SK-N-SH treated with all-trans-retinoic acid at 6 μM for 48 hours (cell line): ENCODE measurements around the gene TLE1.

ENCODE experiments used
- ATAC-seq: fragments of 200-7000 bp; cut with Tn5 transposase; 3 replicates; pipeline ENCODE4 v1.9.1; 2020; ENCODE audit warnings: mild to moderate bottlenecking, moderate library complexity
- ARNTL ChIP-seq: fragments of 450-650 bp; formaldehyde crosslinking; IDR thresholded peaks from 2 replicates; pipeline ENCODE4 v1.5.0; 2020; ENCODE audit warnings: low read depth, mild to moderate bottlenecking, moderate library complexity, borderline replicate concordance
- BACH2 ChIP-seq: fragments of 250-450 bp; sonication (Bioruptor Pico); IDR thresholded peaks from 2 replicates; pipeline ENCODE4 v1.9.0; 2021; ENCODE audit warnings: mild to moderate bottlenecking, borderline replicate concordance
- CSDC2 ChIP-seq: fragments of 250-450 bp; sonication (Bioruptor Pico); IDR thresholded peaks from 2 replicates; pipeline ENCODE4 v1.5.0; 2020; ENCODE audit warnings: mild to moderate bottlenecking, moderate library complexity
- CSRNP3 ChIP-seq: fragments of 250-450 bp; sonication (Bioruptor Pico); IDR thresholded peaks from 2 replicates; pipeline ENCODE4 v1.5.1; 2021; ENCODE audit warnings: mild to moderate bottlenecking, moderate library complexity
- ESRRG ChIP-seq: fragments of 250-450 bp; sonication (Bioruptor Pico); IDR thresholded peaks from 2 replicates; pipeline ENCODE4 v1.6.1; 2021; ENCODE audit warnings: mild to moderate bottlenecking
- OSR1 ChIP-seq: fragments of 250-450 bp; sonication (Bioruptor Pico); IDR thresholded peaks from 2 replicates; pipeline ENCODE4 v1.8.0; 2022; ENCODE audit warnings: moderate library complexity, mild to moderate bottlenecking, inconsistent platforms
- PPARA ChIP-seq: fragments of 250-450 bp; sonication (Bioruptor Pico); IDR thresholded peaks from 2 replicates; pipeline ENCODE4 v1.5.0; 2020; ENCODE audit warnings: mild to moderate bottlenecking, borderline replicate concordance
- RARB ChIP-seq: fragments of 250-450 bp; sonication (Bioruptor Pico); IDR thresholded peaks from 2 replicates; pipeline ENCODE4 v1.8.0; 2021; ENCODE audit warnings: mild to moderate bottlenecking, moderate library complexity
- SNAI2 ChIP-seq: fragments of 250-450 bp; sonication (Bioruptor Pico); IDR thresholded peaks from 2 replicates; pipeline ENCODE4 v1.5.0; 2020; ENCODE audit warnings: mild to moderate bottlenecking, moderate library complexity
- TCF4 ChIP-seq: fragments of 250-450 bp; sonication (Bioruptor Pico); IDR thresholded peaks from 2 replicates; pipeline ENCODE4 v1.8.0; 2021; ENCODE audit warnings: mild to moderate bottlenecking, moderate library complexity, borderline replicate concordance
- TOX ChIP-seq: fragments of 250-450 bp; sonication (Bioruptor Pico); IDR thresholded peaks from 2 replicates; pipeline ENCODE4 v1.8.0; 2021; ENCODE audit warnings: mild to moderate bottlenecking, moderate library complexity, borderline replicate concordance
- ZC3H10 ChIP-seq: fragments of 250-450 bp; sonication (Bioruptor Pico); IDR thresholded peaks from 2 replicates; pipeline ENCODE4 v1.5.1; 2021; ENCODE audit warnings: mild to moderate bottlenecking, moderate library complexity
- ZFP30 ChIP-seq: fragments of 450-650 bp; formaldehyde crosslinking; IDR thresholded peaks from 2 replicates; pipeline ENCODE4 v1.5.0; 2022; ENCODE audit warnings: mild to moderate bottlenecking, moderate library complexity
- ZNF565 ChIP-seq: fragments of 450-650 bp; formaldehyde crosslinking; conservative IDR thresholded peaks from 2 replicates; pipeline ENCODE4 v1.5.0; 2020; ENCODE audit warnings: low read depth, mild to moderate bottlenecking, moderate library complexity
- TF ChIP-seq, protein P1 (sequence below): fragments of 250-450 bp; sonication (Bioruptor Pico); IDR thresholded peaks from 2 replicates; pipeline ENCODE4 v1.8.0; 2021; ENCODE audit warnings: low read depth, mild to moderate bottlenecking, moderate library complexity, borderline replicate concordance
- TF ChIP-seq, protein P2 (sequence below): fragments of 250-450 bp; sonication (Bioruptor Pico); IDR thresholded peaks from 2 replicates; pipeline ENCODE4 v1.5.1; 2020; ENCODE audit warnings: low read depth, mild to moderate bottlenecking, moderate library complexity
- TF ChIP-seq, protein P3 (sequence below): fragments of 250-450 bp; sonication (Bioruptor Pico); IDR thresholded peaks from 2 replicates; pipeline ENCODE4 v1.5.0; 2020; ENCODE audit warnings: mild to moderate bottlenecking, moderate library complexity

The TLE1 gene

DNA sequence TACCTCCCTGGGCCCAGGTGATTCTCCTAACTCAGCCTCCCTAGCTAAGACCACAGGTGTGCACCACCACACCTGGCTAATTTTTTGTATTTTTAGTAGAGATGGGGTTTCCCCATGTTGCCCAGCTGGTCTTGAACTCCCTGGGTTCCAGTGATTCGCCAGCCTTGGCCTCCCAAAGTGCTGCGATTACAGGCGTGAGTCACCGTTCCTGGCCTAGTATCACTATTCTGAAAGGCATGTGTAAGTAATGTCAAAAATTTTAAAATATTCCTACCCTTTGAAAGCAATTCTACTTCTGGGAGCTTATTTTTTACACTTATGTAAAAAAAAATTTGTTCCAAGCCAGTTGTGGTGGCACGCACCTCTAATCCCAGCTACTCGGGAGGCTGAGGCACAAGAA is 27.1 kb upstream of the TLE1 start:
- TF ChIP-seq ZNF565 (CRISPR knock-in tag) = no peak
- TF ChIP-seq, all 23 proteins: peak for 0
- ATAC-seq = no peak

GRCh38 chr9:81705578-81705977 is 16.2 kb upstream of the TLE1 start:
- ATAC-seq = no peak
- TF ChIP-seq ARNTL (CRISPR knock-in tag) (no peak), ESRRG (no peak), CSDC2 (CRISPR knock-in tag) (no peak), ZFP30 (CRISPR knock-in tag) (no peak), ZNF565 (CRISPR knock-in tag) (no peak), TCF4 (CRISPR knock-in tag) (no peak), PPARA (CRISPR knock-in tag) (no peak)
- TF ChIP-seq, protein P1, sequence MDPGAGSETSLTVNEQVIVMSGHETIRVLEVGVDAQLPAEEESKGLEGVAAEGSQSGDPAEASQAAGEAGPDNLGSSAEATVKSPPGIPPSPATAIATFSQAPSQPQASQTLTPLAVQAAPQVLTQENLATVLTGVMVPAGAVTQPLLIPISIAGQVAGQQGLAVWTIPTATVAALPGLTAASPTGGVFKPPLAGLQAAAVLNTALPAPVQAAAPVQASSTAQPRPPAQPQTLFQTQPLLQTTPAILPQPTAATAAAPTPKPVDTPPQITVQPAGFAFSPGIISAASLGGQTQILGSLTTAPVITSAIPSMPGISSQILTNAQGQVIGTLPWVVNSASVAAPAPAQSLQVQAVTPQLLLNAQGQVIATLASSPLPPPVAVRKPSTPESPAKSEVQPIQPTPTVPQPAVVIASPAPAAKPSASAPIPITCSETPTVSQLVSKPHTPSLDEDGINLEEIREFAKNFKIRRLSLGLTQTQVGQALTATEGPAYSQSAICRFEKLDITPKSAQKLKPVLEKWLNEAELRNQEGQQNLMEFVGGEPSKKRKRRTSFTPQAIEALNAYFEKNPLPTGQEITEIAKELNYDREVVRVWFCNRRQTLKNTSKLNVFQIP = no peak
- TF ChIP-seq, protein P2, sequence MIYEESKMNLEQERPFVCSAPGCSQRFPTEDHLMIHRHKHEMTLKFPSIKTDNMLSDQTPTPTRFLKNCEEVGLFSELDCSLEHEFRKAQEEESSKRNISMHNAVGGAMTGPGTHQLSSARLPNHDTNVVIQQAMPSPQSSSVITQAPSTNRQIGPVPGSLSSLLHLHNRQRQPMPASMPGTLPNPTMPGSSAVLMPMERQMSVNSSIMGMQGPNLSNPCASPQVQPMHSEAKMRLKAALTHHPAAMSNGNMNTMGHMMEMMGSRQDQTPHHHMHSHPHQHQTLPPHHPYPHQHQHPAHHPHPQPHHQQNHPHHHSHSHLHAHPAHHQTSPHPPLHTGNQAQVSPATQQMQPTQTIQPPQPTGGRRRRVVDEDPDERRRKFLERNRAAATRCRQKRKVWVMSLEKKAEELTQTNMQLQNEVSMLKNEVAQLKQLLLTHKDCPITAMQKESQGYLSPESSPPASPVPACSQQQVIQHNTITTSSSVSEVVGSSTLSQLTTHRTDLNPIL (CRISPR knock-in tag) = no peak
- TF ChIP-seq, protein P3, sequence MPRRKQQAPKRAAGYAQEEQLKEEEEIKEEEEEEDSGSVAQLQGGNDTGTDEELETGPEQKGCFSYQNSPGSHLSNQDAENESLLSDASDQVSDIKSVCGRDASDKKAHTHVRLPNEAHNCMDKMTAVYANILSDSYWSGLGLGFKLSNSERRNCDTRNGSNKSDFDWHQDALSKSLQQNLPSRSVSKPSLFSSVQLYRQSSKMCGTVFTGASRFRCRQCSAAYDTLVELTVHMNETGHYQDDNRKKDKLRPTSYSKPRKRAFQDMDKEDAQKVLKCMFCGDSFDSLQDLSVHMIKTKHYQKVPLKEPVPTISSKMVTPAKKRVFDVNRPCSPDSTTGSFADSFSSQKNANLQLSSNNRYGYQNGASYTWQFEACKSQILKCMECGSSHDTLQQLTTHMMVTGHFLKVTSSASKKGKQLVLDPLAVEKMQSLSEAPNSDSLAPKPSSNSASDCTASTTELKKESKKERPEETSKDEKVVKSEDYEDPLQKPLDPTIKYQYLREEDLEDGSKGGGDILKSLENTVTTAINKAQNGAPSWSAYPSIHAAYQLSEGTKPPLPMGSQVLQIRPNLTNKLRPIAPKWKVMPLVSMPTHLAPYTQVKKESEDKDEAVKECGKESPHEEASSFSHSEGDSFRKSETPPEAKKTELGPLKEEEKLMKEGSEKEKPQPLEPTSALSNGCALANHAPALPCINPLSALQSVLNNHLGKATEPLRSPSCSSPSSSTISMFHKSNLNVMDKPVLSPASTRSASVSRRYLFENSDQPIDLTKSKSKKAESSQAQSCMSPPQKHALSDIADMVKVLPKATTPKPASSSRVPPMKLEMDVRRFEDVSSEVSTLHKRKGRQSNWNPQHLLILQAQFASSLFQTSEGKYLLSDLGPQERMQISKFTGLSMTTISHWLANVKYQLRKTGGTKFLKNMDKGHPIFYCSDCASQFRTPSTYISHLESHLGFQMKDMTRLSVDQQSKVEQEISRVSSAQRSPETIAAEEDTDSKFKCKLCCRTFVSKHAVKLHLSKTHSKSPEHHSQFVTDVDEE (CRISPR knock-in tag) = no peak

DNA sequence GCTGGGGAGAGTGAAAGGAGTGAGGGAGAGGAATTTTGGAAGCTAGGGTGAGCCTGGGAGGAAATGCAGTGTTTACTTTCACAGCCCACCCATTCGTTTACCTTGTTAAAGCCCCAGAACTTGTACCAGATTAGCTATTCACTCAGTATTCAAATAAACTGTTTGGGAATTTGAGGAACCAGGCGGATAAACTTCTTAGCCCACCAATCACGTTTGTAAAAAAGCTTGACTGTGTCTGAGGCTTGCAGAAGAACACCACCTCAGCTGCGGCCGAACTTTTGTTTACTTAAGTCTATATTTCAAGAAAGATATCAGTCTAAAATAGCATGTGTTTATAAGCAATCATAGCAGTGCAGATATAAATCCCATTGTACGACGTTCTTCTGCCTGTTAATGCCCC is 5.2 kb upstream of the TLE1 start:
- TF ChIP-seq TOX (CRISPR knock-in tag) (no peak), BACH2 (no peak), PPARA (CRISPR knock-in tag) (no peak), CSRNP3 (no peak)
- no peak for ATAC-seq

- TF ChIP-seq TCF4 (CRISPR knock-in tag) (peak; percentile 96), RARB (CRISPR knock-in tag) (no peak)
- ATAC-seq = no peak
Observed at GRCh38 chr9:81693671-81694378, 4.5 kb upstream of the TLE1 start.

- no peak for ATAC-seq
- TF ChIP-seq CSRNP3 = no peak
- no peak for TF ChIP-seq OSR1 (CRISPR knock-in tag)
- no peak for TF ChIP-seq CSDC2 (CRISPR knock-in tag)
- no peak for TF ChIP-seq SNAI2 (CRISPR knock-in tag)
- no peak for TF ChIP-seq ZC3H10 (CRISPR knock-in tag)
- TF ChIP-seq, protein P2 (CRISPR knock-in tag) = no peak
- no peak for TF ChIP-seq RARB (CRISPR knock-in tag)
- TF ChIP-seq, all 23 proteins: peak for 0
Observed at GRCh38 chr9:81690251-81690851, 1.0 kb upstream of the TLE1 start.

- peak; percentile 24 for ATAC-seq
Observed at GRCh38 chr9:81689093-81689342, 329 bp downstream of the TLE1 start.

DNA sequence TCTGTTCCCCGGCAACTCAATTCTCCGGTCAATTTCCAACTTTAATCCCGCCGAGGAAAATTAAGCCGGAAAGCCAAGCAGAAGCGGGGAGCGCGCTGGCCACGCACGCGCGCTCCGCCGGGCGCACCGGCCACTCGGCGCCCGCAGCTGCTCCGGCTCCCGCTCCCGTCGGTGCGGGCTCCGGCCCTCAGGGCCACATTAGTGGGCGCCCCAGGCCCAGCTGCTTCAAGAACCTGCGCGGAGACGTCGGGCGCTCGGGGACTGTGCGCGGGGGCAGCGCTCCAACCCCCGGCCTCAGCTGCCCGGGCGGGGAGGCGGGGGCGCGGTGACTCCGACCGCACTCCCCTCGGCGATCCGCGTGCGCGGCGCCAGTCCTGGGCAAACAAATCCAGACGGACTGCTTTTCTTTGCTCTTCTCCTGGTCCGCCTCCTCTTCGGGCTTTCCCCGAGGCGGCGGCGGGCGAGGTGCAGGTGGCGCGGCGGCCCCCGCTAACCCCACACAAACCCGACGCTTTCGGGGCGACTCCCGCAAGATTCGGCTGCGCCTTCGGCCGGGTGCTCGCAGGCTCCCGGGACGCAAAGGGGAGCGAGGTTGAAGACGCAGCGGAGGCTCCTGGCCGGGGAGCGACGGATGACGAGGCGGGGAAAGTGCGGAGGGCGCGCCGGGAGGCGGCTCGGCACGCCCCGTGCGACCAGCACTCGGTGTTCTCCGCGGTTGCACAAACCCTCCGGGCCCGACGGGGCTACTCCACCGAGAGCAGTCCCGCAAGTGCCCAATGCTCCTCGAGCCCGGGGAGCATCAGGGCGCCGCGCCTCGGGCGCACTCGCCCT is 870 bp downstream of the TLE1 start:
- ATAC-seq = peak; percentile 25
